HG02885 (cell line): ENCODE results near the gene VEPH1.

Experiments
- ATAC-seq: cut with Tn5 transposase; IDR thresholded peaks from one replicate; pipeline ENCODE4 v1.9.1; 2021; ENCODE audit warnings: mild to moderate bottlenecking; ENCODE audit not compliant: unreplicated experiment, poor library complexity

The VEPH1 gene

GRCh38 chr3:157317895-157318294 is 185.3 kb downstream of the VEPH1 start:
- ATAC-seq, result no peak

GRCh38 chr3:157313186-157313585 is 190.0 kb downstream of the VEPH1 start:
- ATAC-seq, result no peak

DNA sequence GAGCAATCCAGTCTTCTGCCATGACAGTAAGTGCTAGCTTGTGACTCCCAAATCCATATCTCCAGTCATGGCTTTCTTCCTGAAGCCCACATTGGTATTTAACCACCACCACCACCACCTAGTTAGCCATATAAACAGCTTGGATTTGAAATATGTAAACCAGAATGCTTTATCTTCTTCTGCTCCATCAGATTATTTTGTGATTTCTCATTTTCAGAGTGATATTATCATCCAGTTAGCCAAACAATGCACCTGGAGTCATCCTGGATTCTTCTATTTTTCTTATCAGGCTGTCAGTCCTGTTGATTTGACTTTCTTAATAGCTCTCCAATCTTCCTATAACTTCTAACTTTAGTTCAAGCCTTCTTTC is 190.9 kb downstream of the VEPH1 start:
- ATAC-seq, result no peak

DNA sequence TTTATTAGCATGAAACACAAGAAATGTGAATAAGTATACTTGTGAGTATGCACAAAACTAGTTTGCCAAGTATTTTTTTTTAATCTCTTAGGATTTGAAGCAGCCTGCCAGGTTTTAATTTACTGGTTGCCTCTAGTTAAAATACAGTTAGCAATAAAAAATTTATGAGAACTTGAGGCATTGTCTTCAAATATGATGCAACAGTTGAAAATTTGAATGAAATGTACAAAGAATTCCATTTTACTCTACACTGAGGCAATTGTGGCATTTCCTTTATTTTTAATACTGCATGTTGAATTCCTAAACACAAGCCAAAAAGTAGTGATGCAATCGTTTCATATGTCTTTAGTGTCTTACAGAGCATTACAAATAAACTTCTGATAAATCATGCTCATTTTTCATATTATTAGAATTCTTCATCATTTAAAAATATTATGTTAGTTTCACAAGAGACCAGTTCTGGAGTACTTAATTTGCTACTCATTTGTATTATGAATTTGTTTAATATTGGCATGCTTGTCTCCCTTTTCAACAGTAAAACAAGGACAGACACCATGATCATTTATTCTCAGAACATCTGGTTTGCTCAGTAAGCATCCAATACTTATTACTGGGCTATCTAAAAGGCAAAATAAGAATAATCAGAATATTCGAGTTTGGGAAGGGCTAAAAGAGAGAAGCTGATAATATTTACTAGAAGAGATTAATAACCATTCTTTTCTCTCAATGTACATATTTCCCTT is 191.4 kb downstream of the VEPH1 start:
- no peak for ATAC-seq

GRCh38 chr3:157310329-157311052 is 192.7 kb downstream of the VEPH1 start:
- ATAC-seq, result peak; percentile 47

GRCh38 chr3:157306502-157306901 is 196.7 kb downstream of the VEPH1 start:
- ATAC-seq, result no peak

GRCh38 chr3:157305392-157305791 is 197.8 kb downstream of the VEPH1 start:
- ATAC-seq, result no peak

DNA sequence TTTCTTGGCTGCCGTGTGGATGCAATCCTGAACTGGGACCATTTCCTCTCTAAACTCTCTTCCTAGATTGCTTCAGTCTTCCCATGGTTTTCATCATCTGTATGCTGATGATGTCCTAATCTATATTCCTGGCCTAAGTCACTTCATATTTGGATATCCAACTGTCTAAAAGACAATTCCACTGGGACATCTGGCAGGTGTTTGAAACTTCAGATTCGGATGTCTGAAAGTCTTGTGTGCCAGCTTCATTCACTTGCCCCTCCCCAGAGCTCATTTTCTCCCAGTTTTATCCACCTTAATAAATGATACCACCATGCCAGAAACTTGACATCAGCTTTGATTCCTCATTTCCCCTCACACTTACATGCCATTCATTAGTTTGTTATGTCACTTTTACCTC is 201.5 kb downstream of the VEPH1 start:
- no peak for ATAC-seq

- no peak for ATAC-seq
Measured at GRCh38 chr3:157300981-157301663, 202.1 kb downstream of the VEPH1 start.

- no peak for ATAC-seq
Measured at GRCh38 chr3:157300094-157300493, 203.1 kb downstream of the VEPH1 start.

DNA sequence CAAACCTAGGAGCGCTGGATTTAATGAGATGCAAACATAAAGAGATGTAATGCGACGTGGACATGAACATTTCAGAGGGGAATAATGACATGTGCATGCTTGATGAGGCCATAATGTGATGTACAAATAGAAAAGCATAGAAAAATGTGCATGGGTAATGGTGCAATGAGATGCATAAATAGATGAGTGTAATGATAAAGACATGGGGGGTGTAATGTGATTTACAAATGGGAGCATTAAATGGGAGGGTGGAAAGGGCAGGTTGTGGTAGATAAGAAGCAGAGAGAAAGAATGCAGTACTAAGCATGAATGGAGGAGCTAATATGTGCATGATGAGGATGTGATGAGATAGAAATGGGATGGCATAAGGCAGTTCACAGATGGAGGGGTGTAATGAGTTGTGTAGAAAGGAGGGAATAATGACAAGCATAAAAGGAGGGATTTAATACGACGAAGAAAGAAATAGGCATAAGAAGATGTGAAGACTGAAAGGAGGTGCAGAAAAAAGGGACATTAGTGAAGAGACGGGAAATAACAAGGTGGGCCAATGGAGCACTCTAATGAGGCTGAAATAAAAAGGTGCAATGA is 205.8 kb downstream of the VEPH1 start:
- no peak for ATAC-seq

DNA sequence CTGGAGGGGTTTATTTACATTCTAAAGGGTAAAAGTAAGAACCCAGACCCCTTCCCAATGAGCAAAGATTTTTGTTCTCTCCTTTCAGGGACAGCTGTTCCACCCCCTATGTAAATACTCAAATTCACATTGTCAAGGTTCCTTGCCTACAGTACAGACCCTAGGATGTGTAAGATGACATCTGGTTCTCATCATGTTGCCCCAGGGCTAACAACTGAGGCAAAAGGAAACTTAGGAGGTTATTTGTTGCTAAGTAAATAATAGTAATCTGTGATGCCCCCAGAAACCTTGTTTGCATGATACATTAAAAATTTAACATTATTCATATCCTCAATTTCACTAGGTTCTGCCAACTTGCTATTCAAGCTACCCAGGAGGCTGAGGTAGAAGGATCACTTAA is 208.3 kb downstream of the VEPH1 start:
- no peak for ATAC-seq

DNA sequence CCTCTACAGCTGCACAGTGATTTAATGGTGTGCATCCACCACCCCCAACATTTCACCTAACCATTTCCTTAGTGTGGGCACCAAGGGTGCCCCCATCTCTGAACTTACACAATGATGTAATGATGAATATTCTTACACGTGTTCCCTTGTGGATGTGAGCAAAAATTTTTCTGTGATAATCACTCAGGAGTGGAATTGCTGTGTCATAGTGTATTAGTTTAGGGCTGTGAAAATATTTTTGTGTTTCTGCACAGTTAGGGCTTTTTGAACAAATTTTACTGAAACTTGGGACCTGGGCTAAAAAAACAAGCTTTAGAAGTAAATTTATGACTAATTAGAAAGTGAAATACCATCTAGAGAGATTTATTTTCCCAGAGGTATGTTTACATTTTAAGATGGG is 208.7 kb downstream of the VEPH1 start:
- ATAC-seq, result no peak

- no peak for ATAC-seq
Measured at GRCh38 chr3:157290766-157291165, 212.4 kb downstream of the VEPH1 start.

DNA sequence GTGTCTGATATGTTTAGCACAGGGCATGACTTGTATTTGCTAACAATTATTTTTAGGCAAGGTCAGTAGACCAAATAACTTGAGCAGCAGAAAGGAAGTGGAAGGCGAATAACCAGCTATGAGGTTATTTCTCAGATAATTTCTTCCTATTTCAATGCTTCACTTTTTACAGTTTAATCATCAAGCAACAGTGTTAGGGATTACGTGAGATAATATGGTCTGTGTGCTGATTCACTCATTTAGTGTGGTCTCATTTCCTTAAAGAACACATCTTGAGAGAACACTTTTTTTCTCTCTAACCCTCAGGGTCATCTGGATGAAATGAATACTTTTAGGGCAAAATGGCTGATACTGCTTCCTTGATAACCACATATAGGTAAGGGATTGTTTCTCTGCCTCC is 217.2 kb downstream of the VEPH1 start:
- ATAC-seq, result no peak

GRCh38 chr3:157285141-157285540 is 218.1 kb downstream of the VEPH1 start:
- ATAC-seq, result no peak

GRCh38 chr3:157284688-157285087 is 218.5 kb downstream of the VEPH1 start:
- ATAC-seq, result no peak

DNA sequence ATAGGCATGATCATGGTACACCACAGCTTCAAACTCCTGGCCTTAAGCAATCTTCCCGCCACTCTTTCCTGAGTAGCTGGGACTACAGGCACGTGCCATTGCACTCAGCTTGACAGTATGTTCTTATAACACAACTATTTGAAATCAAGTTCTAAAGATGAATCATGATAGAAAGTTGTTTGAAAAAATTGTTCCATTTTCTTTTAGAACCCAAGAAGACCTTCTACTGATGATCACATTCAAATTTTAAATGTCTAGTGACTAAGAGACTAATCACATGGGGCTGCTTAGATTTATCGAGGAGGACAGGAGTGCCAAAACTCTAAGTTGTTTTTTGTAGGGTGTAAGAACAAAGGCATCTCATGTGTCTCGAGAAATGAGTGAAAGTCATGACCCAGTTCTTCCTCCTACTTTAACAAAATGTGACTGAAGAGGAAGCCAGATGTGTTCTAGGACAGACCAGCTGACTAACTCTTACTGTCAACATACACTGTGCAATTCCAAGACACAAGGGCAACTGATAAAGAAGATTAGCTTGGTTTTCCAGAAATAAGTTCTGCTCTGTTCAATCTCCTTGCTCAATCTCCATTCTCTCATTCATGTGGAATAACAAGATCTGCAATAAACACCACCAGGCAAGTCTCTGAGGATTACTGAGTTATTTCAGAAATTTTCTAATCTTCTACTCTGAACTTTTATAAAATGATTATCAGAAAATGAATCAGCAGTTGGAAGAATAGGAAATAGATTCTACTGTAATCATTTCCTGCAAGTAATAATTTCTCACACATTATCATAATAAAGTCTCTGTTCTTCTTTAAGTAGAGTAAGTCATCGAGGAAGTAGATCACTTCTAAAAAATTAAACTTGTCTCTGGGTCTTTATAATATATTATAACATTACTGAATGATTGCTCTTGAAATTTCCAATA is 220.7 kb downstream of the VEPH1 start:
- no peak for ATAC-seq

DNA sequence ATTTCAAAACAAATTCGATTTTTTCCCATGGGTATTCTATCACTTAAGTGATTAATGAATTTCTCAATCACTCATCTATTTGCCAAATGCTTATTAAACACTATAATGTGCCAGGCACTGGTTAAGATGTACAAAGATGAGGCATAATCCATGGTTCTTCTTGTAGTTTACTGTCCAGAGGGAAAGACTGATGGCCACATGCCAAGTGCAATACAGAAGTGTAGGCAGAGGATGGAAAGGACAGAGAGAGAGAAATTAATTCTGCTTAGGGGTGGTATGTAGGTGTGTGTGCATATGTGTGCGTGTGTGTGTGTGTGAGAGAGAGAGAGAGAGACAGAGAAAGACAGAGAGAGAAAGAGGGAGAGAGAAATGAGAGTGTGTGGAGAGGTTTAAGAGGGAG is 222.4 kb downstream of the VEPH1 start:
- ATAC-seq, result no peak

- no peak for ATAC-seq
Measured at GRCh38 chr3:157280354-157280753, 222.9 kb downstream of the VEPH1 start.
